ENCODE data around the gene CHN1. TPM values are rescaled to one million over a fixed set of nuclear protein-coding genes. Genes with fewer than 3 reads are reported as not detected.

The CHN1 gene
- total RNA-seq, 2 experiments from 2014 or later, result 3.8 to 6.2 TPM

DNA sequence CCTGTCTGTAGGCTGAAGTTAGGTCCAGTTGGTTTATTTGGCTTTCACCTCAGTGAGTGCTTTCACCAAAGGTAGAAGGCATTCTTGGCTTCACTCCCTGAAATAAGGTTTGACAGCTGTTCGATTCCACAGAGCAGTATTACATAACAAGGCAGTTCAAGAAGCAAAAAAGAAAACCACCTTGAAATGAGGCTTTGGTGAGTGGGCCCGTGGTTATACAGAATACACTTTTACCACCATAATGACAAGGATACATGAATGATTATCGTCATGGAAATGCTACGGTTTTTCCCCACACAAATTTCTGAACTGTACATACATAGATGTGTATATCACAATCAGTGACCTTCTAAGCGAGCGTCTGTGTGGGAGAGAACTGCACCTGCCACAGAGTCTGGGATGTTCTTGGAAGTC lies 160.9 kb downstream of the CHN1 start:
- intact Hi-C loops (cut with micrococcal nuclease), result loop anchor here (1.0 kb wide), 1 partner anchor 9 kb away; no protein-coding TSS in a partner anchor

DNA sequence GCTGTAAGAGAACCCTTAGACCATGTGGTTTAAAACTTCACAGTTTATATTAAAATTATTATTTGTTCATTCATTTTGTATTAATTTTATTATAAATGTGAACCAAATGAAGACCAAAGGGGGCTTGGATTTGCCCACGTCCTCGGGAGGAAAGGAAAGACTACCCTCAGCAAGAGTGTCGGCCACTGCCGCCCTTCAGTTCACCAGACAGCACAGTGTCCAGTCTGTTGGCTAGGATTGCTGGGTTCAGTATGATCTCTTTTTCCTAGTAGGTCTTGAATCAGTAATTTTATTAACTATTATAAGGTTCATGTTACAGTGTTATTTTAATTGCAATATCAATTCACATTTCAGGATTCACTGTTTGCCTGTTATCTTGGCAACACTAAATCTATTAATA lies 162.7 kb downstream of the CHN1 start:
- H3K27ac Mint-ChIP-seq, result no peak overlapping the region
- H3K36me3 Mint-ChIP-seq, result no peaks in the 10 kb centered on the region
- no peaks in the 10 kb centered on the region for H3K9me3 Mint-ChIP-seq
- peaks cover 3% of the 10 kb centered on the region for H3K27me3 Mint-ChIP-seq
- H3K4me3 Mint-ChIP-seq, result no peak overlapping the region
- POLR2A ChIA-PET, result no interaction called here
- CTCF ChIA-PET, result interaction anchor here (1.0 kb wide), 1 partner anchor 91 kb away, joined by 3 read pairs; no protein-coding TSS in a partner anchor
- no peak for DNase-seq
- intact Hi-C loops (cut with micrococcal nuclease), result no loop called here
- peaks cover 10% of the 10 kb centered on the region for H3K4me1 Mint-ChIP-seq (ENCODE audit: low read depth)

More for the DNA sequence above, 160.9 kb downstream of the CHN1 start:
- Mint-ChIP-seq H3K4me3 (no peak overlapping the region), H3K27me3 (peaks cover 3% of the 10 kb centered on the region), H3K36me3 (no peaks in the 10 kb centered on the region), H3K9me3 (no peaks in the 10 kb centered on the region), H3K27ac (no peak overlapping the region), H3K4me1 (ENCODE audit: low read depth) (peaks cover 14% of the 10 kb centered on the region)
- peak; percentile 28 for DNase-seq
- POLR2A ChIA-PET, result interaction anchor here (0.6 kb wide), 1 partner anchor 14 kb away, joined by 3 read pairs; no protein-coding TSS in a partner anchor
- CTCF ChIA-PET, result no interaction called here

DNA sequence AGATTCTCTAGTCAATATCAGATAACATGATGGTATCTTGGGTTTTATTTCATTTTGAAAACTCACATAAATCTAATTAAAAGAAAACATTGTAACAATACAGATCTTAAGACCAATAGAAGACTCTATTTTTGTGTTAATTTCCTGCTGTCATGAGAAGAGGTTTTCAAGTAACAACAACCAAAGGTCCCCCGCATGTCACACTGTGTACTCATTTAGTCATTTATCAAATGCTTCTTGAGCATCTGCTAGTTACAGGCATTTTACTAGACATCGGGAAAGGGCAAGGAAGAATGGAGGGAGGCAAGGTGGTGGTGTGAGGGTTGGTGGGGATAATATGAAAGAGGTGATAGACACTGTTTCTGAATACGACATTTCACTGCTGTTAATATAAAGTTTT lies 163.2 kb downstream of the CHN1 start:
- H3K4me1 Mint-ChIP-seq (ENCODE audit: low read depth), result peaks cover 8% of the 10 kb centered on the region
- intact Hi-C loops (cut with micrococcal nuclease), result no loop called here
- DNase-seq, result no peak
- H3K9me3 Mint-ChIP-seq, result no peaks in the 10 kb centered on the region
- H3K36me3 Mint-ChIP-seq, result no peaks in the 10 kb centered on the region
- H3K27me3 Mint-ChIP-seq, result peaks cover 3% of the 10 kb centered on the region
- H3K27ac Mint-ChIP-seq, result no peak overlapping the region
- ChIA-PET POLR2A (no interaction called here), CTCF (no interaction called here)
- H3K4me3 Mint-ChIP-seq, result no peak overlapping the region

DNA sequence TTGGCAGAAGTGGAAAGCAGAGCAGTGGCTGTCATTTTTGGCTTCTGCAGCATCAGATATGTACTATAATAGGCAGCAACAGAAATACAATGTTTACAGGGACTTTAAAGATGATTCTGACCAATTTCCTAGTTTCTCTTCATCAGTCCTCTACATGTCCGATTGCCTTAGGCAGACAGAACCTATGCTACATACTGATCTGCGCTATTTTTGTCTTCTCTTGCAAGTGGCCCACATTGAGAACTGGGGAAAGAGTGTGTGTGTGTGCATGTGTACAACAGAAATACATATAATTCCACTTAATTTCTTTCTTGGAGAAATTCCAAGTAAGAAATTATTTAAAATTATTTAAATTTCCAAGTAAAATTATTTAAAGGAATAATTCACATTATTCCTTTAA lies 163.8 kb downstream of the CHN1 start:
- Mint-ChIP-seq H3K27ac (no peak overlapping the region), H3K27me3 (peaks cover 3% of the 10 kb centered on the region), H3K4me3 (no peak overlapping the region), H3K36me3 (no peaks in the 10 kb centered on the region), H3K4me1 (ENCODE audit: low read depth) (peaks cover 12% of the 10 kb centered on the region), H3K9me3 (no peaks in the 10 kb centered on the region)
- intact Hi-C loops (cut with micrococcal nuclease), result no loop called here
- POLR2A ChIA-PET, result no interaction called here
- no peak for DNase-seq
- CTCF ChIA-PET, result no interaction called here

DNA sequence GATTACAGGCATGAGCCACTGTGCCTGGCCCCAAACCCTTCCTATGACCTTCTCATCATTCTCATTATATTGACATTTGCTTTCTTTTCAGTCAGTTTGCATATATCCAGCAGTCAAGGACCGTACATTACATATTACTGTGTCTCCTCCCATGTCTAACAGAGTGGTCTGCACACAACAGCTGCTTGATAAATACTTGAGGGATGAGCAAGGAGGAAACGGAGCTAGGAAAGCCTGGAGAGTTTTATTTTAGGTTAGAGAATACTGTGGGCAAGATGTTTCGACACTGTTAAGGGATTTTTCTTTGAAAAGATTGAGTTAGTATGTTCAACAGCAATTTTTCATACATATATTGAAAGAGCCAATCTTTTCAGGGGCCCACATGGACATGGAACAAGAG lies 164.7 kb downstream of the CHN1 start:
- Mint-ChIP-seq H3K9me3 (no peaks in the 10 kb centered on the region), H3K27me3 (peaks cover 3% of the 10 kb centered on the region), H3K36me3 (peaks cover 1% of the 10 kb centered on the region), H3K4me1 (ENCODE audit: low read depth) (peaks cover 21% of the 10 kb centered on the region), H3K4me3 (no peak overlapping the region), H3K27ac (no peak overlapping the region)
- DNase-seq, result no peak
- intact Hi-C loops (cut with micrococcal nuclease), result no loop called here
- CTCF ChIA-PET, result no interaction called here
- POLR2A ChIA-PET, result interaction anchor here (0.6 kb wide), 1 partner anchor 1555 kb away, joined by 5 read pairs; no protein-coding TSS in a partner anchor

DNA sequence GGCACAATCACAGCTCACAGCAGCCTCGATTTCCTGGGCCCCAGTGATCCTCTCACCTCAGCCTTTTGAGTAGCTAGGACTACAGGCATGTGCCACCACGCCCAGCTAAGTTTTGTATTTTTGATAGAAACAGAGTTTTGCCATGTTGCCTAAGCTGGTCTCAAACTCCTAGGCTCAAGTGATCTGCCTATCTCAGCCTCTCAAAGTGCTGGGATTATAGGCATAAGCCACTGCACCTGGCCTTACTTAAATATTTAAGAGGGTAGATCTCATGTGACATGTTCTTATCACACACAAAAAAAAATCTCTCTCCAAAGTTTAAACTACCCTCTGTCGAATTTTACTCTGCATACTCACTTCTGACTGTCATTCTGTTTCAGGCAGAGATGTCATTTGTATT lies 165.5 kb downstream of the CHN1 start:
- Mint-ChIP-seq H3K9me3 (no peaks in the 10 kb centered on the region), H3K36me3 (peaks cover 3% of the 10 kb centered on the region), H3K27ac (no peak overlapping the region), H3K4me3 (no peak overlapping the region), H3K27me3 (peaks cover 3% of the 10 kb centered on the region), H3K4me1 (ENCODE audit: low read depth) (peaks cover 26% of the 10 kb centered on the region)
- no peak for DNase-seq
- POLR2A ChIA-PET, result no interaction called here
- intact Hi-C loops (cut with micrococcal nuclease), result loop anchor here (5.0 kb wide), 3 partner anchors 62 to 328 kb away; partner anchors contain the start of gene ATF2
- CTCF ChIA-PET, result interaction anchor here (0.7 kb wide), 1 partner anchor 25 kb away, joined by 4 read pairs; no protein-coding TSS in a partner anchor

DNA sequence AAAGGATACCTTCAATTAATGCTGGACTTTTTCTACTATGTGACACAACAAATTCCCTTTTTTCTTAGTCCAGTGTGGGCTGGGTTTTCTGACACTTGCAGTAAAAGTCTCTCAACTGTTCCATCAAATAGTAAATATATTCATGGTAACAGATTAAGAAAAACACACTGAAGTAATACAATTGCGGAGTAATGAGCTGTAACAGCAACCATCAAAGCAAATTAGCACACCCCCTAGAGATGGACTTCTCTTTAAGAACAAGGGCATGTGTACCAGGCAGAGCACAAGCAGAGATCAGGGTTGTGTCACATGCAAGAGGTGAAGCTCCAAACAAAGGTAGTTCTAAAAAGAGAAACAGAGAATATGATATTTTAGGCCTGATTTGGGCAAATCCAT lies 168.2 kb downstream of the CHN1 start:
- CTCF ChIA-PET, result interaction anchor here (0.6 to 2.3 kb wide), 3 partner anchors 66 to 140 kb away, joined by 3 to 8 read pairs (median 4); no protein-coding TSS in a partner anchor
- peaks cover 3% of the 10 kb centered on the region for H3K27me3 Mint-ChIP-seq
- POLR2A ChIA-PET, result interaction anchor here (3.0 kb wide), 1 partner anchor 41 kb away, joined by 19 read pairs; no protein-coding TSS in a partner anchor
- peaks cover 8% of the 10 kb centered on the region for H3K9me3 Mint-ChIP-seq
- H3K36me3 Mint-ChIP-seq, result peaks cover 6% of the 10 kb centered on the region
- H3K4me3 Mint-ChIP-seq, result no peak overlapping the region
- no peak overlapping the region for H3K27ac Mint-ChIP-seq
- H3K4me1 Mint-ChIP-seq (ENCODE audit: low read depth), result peaks cover 31% of the 10 kb centered on the region
- DNase-seq, result no peak
- intact Hi-C loops (cut with micrococcal nuclease), result loop anchor here (5.0 kb wide), 3 partner anchors 60 to 330 kb away; partner anchors contain the start of gene ATF2

GRCh38 chr2:174836377-174836994 lies 168.7 kb downstream of the CHN1 start:
- no peak for DNase-seq
- peaks cover 3% of the 10 kb centered on the region for H3K27me3 Mint-ChIP-seq
- intact Hi-C loops (cut with micrococcal nuclease), result loop anchor here (5.0 kb wide), 3 partner anchors 59 to 331 kb away; partner anchors contain the start of gene ATF2
- H3K27ac Mint-ChIP-seq, result peak overlapping the region; percentile 82
- ChIA-PET CTCF (interaction anchor here (0.6 to 2.3 kb wide), 4 partner anchors 41 to 139 kb away, joined by 3 to 8 read pairs (median 6); no protein-coding TSS in a partner anchor), POLR2A (interaction anchor here (3.0 kb wide), 1 partner anchor 41 kb away, joined by 19 read pairs; no protein-coding TSS in a partner anchor)
- peaks cover 6% of the 10 kb centered on the region for H3K36me3 Mint-ChIP-seq
- no peak overlapping the region for H3K4me3 Mint-ChIP-seq
- H3K4me1 Mint-ChIP-seq (ENCODE audit: low read depth), result peaks cover 36% of the 10 kb centered on the region
- peaks cover 8% of the 10 kb centered on the region for H3K9me3 Mint-ChIP-seq

DNA sequence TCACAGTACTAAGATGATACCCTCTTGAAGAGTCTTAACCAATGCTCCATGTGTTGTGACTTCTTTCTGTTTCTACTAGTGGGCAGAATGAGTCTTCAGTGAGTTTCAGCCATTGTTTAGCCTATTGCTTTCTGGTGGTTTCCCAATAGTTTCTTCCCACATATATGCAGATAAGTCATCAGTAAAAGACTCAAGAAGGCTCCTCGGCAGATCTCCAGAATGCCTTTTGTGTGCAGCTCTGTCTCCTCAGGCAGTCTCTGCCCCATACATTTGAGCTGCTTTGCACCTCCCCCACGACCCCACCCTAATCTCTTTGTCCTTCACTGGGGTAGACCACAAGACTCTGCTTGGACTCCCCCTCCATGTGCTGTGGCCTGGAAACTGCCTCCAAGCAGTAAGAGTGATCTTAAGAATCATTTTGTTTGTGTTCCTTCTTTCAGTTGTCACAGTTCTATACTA lies 169.4 kb downstream of the CHN1 start:
- peaks cover 8% of the 10 kb centered on the region for H3K9me3 Mint-ChIP-seq
- POLR2A ChIA-PET, result interaction anchor here (0.6 to 3.0 kb wide), 2 partner anchors 38 to 40 kb away, joined by 3 to 19 read pairs; no protein-coding TSS in a partner anchor
- peak; percentile 67 for DNase-seq
- peaks cover 36% of the 10 kb centered on the region for H3K4me1 Mint-ChIP-seq (ENCODE audit: low read depth)
- H3K27ac Mint-ChIP-seq, result peak overlapping the region; percentile 82
- H3K27me3 Mint-ChIP-seq, result no peaks in the 10 kb centered on the region
- H3K4me3 Mint-ChIP-seq, result no peak overlapping the region
- CTCF ChIA-PET, result interaction anchor here (0.9 to 2.3 kb wide), 5 partner anchors 12 to 136 kb away, joined by 3 to 8 read pairs (median 4); no protein-coding TSS in a partner anchor
- intact Hi-C loops (cut with micrococcal nuclease), result loop anchor here (1.0 to 5.0 kb wide), 7 partner anchors 8 to 331 kb away; partner anchors contain the start of gene ATF2
- H3K36me3 Mint-ChIP-seq, result peaks cover 6% of the 10 kb centered on the region

- CTCF ChIA-PET, result no interaction called here
- Mint-ChIP-seq H3K27ac (no peak overlapping the region), H3K4me1 (ENCODE audit: low read depth) (peaks cover 44% of the 10 kb centered on the region)
Measured at GRCh38 chr2:174833737-174834136, 171.4 kb downstream of the CHN1 start.

GRCh38 chr2:174830561-174830960 lies 174.6 kb downstream of the CHN1 start:
- no peak for DNase-seq
- H3K9me3 Mint-ChIP-seq, result peaks cover 8% of the 10 kb centered on the region
- H3K4me3 Mint-ChIP-seq, result no peak overlapping the region
- ChIA-PET CTCF (interaction anchor here (1.0 to 1.6 kb wide), 2 partner anchors 78 to 81 kb away, joined by 3 to 4 read pairs; no protein-coding TSS in a partner anchor), POLR2A (interaction anchor here (0.7 kb wide), 1 partner anchor 13 kb away, joined by 3 read pairs; no protein-coding TSS in a partner anchor)
- peaks cover 6% of the 10 kb centered on the region for H3K36me3 Mint-ChIP-seq
- no peak overlapping the region for H3K27ac Mint-ChIP-seq
- intact Hi-C loops (cut with micrococcal nuclease), result loop anchor here (5.0 kb wide), 1 partner anchor 72 kb away; no protein-coding TSS in a partner anchor
- H3K27me3 Mint-ChIP-seq, result peaks cover 1% of the 10 kb centered on the region
- H3K4me1 Mint-ChIP-seq (ENCODE audit: low read depth), result peaks cover 32% of the 10 kb centered on the region

More at GRCh38 chr2:174833737-174834136, 171.4 kb downstream of the CHN1 start:
- Mint-ChIP-seq H3K36me3 (peaks cover 6% of the 10 kb centered on the region), H3K27me3 (no peaks in the 10 kb centered on the region), H3K9me3 (peaks cover 8% of the 10 kb centered on the region), H3K4me3 (no peak overlapping the region)
- POLR2A ChIA-PET, result no interaction called here
- intact Hi-C loops (cut with micrococcal nuclease), result loop anchor here (5.0 kb wide), 1 partner anchor 69 kb away; no protein-coding TSS in a partner anchor
- peak; percentile 20 for DNase-seq

GRCh38 chr2:174829550-174829949 lies 175.6 kb downstream of the CHN1 start:
- CTCF ChIA-PET, result no interaction called here
- intact Hi-C loops (cut with micrococcal nuclease), result no loop called here
- Mint-ChIP-seq H3K9me3 (peaks cover 8% of the 10 kb centered on the region), H3K36me3 (peaks cover 3% of the 10 kb centered on the region), H3K4me3 (no peak overlapping the region), H3K27ac (no peak overlapping the region), H3K4me1 (ENCODE audit: low read depth) (peaks cover 24% of the 10 kb centered on the region), H3K27me3 (peaks cover 1% of the 10 kb centered on the region)
- DNase-seq, result no peak
- POLR2A ChIA-PET, result no interaction called here
